CD4-positive, alpha-beta T cell treated with Interleukin-1 beta for 1 hour (primary cell): ENCODE data around the gene SHANK2.

ENCODE experiments used
- DNase-seq, 2 donors: peaks; one replicate each; pipeline ENCODE4 v3.0.0-alpha.2; 2020 to 2022

SHANK2 gene

GRCh38 chr11:71268706-71269321 lies 16.4 kb upstream of the SHANK2 start:
- no peak for DNase-seq

- no peak for DNase-seq
Measured at GRCh38 chr11:71267807-71268421, 15.5 kb upstream of the SHANK2 start.

- no peak for DNase-seq
Measured at GRCh38 chr11:71266114-71266833, 13.9 kb upstream of the SHANK2 start.

- no peak for DNase-seq
Measured at GRCh38 chr11:71265559-71266092, 13.2 kb upstream of the SHANK2 start.

- DNase-seq = no peak
Measured at GRCh38 chr11:71263386-71263785, 11.0 kb upstream of the SHANK2 start.

- DNase-seq = no peak
Measured at GRCh38 chr11:71255800-71256479, 3.6 kb upstream of the SHANK2 start.

GRCh38 chr11:71255323-71255722 lies 2.9 kb upstream of the SHANK2 start:
- DNase-seq = no peak

- no peak for DNase-seq
Measured at GRCh38 chr11:71253794-71254193, 1.4 kb upstream of the SHANK2 start.

- DNase-seq = no peak
Measured at GRCh38 chr11:71252770-71253730, 673 bp upstream of the SHANK2 start.

- DNase-seq = peak in 1 of 2 donors; percentile 28
Measured at GRCh38 chr11:71251761-71252268, 562 bp downstream of the SHANK2 start.

- DNase-seq = no peak
Measured at GRCh38 chr11:71251151-71251721, 1.1 kb downstream of the SHANK2 start.

- no peak for DNase-seq
Measured at GRCh38 chr11:71250523-71251150, 1.7 kb downstream of the SHANK2 start.

- DNase-seq = no peak
Measured at GRCh38 chr11:71249301-71249700, 3.1 kb downstream of the SHANK2 start.

- no peak for DNase-seq
Measured at GRCh38 chr11:71248656-71249055, 3.7 kb downstream of the SHANK2 start.

- no peak for DNase-seq
Measured at GRCh38 chr11:71248251-71248570, 4.2 kb downstream of the SHANK2 start.

GRCh38 chr11:71247551-71248250 lies 4.7 kb downstream of the SHANK2 start:
- DNase-seq = no peak

- DNase-seq = no peak
Measured at GRCh38 chr11:71246559-71246958, 5.8 kb downstream of the SHANK2 start.

- DNase-seq = no peak
Measured at GRCh38 chr11:71245601-71246391, 6.6 kb downstream of the SHANK2 start.

- DNase-seq = no peak
Measured at GRCh38 chr11:71244116-71244810, 8.1 kb downstream of the SHANK2 start.
